SH-SY5Y (cell line): ENCODE results near the gene SLAIN1.

ENCODE experiments used
- GATA2 ChIP-seq: IDR thresholded peaks from 2 replicates; pipeline ENCODE4 v1.6.1; 2011; ENCODE audit warnings: mild to moderate bottlenecking, low read depth, low read length
- GATA3 ChIP-seq: IDR thresholded peaks from 2 replicates; pipeline ENCODE4 v1.6.1; 2011; ENCODE audit warnings: low read depth, mild to moderate bottlenecking, low read length, moderate library complexity

- TF ChIP-seq GATA2 (no peak), GATA3 (no peak)
Observed at GRCh38 chr13:77701305-77701704, 3.8 kb downstream of the SLAIN1 start.
